DMS53 treated with DMSO at 0.1 percent for 48 hours (cell line): ENCODE measurements around the gene FRRS1.

ENCODE experiments used
- DNase-seq: peaks from one replicate; lab custom pipeline; 2025; ENCODE audit not compliant: unreplicated experiment; lab: John Stamatoyannopoulos, UW

FRRS1 gene

DNA sequence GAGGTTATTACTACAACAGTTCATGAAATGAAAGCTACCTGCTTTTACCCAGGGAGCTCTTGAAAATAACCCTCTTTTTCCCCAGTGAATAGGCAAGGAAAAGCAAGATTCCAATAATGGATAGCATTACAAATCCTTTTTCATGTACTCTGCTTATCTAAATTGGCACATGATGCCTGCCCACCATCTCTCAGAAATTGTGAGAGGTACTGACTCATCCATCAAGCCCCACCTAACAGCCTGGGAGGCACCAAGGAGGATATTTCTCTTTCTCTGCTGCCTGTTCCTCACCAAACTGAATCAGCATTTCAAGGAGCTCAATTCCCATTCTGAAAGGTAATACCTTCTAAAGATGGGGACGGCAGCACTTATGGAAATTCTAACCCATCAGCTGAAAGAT is 86.2 kb downstream of the FRRS1 start:
- DNase-seq: no peak

DNA sequence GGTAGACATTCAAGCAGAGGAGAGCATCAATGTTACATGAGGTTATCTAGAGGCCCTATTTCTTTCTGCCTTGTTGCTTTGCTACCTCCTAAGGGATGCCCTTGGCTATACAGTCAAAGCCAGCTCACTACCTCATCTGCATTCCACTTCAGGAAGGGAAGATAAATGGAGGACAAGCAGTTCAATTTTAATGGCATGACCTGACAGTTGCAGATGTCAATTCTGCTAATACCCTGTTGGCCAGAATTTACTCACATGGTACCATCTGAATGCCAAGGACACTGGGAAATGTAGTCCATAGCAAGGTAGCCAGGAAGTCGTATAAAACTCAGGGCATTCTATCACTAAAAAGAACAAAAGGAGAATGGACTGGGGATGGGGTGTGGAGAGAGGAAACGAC is 89.0 kb downstream of the FRRS1 start:
- DNase-seq: no peak

DNA sequence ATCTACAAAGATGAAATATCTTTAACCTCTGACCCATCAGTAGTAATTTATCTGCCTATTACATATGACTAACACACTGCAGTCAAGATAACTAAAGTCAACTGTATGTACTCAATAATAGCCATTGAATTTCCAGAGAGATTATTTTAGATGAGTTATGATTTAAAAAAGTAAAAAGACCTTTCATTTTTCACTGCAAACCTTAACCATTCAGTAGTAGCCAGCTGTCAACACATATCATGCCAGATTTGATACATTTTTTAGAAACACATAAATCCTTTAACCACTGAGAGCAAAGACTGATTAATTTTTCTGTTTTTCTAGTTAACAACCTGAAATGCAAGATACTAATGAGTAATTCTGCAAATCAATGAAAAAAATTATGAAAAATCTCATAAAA is 89.6 kb downstream of the FRRS1 start:
- DNase-seq: no peak

DNA sequence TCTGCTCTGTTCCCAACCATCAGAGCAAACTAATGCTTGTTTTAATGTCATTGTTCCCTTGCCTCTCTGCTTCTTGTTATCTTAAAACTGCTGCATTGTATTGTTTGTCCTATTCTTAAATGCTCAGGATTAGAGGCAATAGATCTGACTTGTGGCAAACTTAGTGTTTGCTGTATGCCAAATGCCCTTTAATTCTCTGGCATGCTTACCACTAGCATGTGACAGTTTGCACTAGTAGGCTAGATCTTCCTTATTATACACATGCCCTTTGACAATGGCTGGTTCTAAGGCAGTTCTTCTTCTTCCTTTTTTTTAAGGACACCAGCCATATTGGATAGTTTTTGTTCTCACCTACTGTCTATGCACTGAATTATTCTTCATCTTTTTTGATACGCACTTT is 90.4 kb downstream of the FRRS1 start:
- DNase-seq: no peak

DNA sequence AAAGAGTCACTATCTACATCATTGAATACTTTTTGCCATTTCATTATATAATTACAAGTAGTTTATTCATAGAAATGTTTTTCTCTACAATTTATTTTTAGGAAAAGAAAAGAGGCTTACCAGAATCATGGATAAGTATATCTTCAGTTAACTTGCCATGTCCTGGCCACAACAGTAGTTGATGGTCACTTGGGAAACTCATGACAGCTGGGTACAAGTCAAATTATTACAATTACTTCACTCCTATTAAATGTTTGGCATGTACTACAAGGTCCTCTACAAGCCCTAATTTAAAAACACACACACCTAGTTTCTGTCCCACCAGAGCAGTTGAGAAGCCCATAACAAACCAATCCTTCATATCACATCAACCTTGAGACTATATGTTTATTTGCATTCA is 91.1 kb downstream of the FRRS1 start:
- DNase-seq: no peak

DNA sequence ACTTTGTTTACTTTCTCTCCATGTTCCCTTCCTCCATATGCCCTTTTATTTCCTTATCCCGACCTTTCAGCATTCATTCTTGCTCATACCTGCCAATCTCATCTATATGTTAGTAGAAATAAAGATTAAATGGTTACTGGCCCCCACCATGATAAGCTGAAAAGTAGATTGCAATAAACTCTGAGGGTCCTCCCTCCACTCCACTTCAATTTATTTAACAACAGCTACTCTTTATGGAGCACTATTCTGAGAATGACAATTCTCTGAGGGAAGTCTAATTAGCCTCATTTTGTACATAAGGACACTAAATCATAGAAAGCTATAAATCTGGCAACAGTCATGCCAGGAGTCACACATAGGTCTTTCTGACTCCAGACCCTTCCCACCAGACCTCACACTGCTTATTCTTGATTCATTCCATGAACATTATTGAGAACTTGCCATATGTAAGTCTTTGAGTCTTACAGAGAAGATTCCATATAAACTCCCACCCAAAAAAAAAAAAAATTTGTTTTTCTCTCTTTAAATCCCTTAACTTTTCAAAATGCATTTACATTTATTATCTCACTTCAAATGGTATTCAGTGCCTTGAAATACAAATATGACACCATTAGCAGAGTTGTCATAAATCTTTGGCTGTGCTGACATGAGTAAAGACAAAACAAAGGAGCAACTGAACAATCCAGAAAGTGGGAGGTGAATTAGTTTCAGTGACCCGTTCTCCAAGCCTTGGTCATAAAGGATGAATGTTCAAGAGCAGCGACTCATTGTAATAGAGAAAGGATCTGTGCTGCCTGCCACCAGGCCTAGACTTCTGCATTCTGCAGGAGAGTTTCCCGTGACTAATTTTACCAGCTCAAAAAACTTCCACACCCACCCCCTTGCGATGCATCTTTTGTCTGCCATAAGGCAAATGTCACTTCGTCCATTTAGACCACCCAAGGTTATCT is 92.0 kb downstream of the FRRS1 start:
- peak; percentile 43 for DNase-seq

DNA sequence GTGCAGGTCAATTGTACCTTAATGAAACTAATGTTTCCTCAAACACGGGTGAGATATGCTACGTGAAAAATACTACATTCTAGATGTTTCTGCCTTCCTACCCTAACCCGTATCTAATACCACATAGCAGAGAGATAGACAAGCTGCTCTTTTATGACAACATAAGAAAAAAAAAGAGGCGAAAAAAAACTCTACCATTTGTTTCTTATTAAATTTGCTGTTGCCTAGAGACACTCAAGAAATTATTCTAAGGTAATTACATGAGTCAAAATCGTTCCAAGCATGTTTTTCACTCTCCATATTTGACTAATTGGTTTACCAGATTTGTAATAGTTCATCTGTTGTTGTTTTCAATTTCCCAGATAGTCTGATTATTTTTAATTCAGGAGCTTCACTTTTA is 93.1 kb downstream of the FRRS1 start:
- no peak for DNase-seq

DNA sequence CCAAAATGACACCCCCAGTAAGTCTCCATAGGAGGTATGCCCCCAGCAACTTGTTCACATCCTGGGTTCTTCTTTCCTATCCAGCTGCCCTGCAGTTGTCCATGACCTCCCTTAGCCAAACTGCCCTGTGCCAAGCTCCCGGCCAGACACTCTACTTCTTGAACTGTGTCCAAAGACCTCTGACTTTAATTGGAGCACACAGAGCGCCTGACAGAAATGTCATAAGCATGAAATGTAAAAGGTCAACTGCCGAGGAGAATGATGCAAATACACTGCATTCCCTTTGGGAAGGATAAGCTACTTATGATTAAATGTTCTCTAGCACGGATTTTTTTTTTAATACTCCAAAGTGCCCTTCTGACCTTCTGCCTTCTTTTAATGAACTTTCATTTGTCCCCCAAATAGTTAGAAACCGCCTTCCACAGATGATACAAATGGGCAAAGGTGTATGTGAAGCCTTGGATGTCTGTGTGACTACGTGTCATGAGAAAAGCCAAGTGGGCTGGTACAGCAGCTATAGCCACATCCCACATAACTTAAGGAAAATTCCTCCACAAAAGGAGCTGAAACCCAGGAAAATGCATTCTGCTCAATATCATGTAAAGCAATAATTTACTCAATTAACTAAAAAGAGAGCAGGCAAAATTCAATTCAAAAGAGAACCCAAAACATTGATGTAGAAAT is 93.8 kb downstream of the FRRS1 start:
- DNase-seq: no peak

DNA sequence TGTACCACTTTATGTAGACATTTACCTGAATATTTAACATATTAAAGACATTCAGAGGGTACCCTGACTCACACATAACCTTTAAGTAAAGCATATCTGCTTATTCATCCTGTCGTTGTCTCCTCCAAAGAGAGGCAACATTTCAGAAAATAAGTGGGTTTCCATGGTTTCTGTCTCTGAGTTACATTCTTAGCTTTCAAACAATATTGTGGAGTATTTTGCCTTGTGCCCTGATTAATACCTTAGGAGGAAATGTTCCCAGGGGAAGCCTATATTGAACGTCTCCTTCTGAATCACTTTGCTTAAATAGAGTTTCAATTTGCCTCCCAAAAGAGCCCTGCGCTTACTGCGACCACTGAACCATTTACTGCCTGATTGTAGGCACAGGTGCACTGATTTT is 94.4 kb downstream of the FRRS1 start:
- no peak for DNase-seq

DNA sequence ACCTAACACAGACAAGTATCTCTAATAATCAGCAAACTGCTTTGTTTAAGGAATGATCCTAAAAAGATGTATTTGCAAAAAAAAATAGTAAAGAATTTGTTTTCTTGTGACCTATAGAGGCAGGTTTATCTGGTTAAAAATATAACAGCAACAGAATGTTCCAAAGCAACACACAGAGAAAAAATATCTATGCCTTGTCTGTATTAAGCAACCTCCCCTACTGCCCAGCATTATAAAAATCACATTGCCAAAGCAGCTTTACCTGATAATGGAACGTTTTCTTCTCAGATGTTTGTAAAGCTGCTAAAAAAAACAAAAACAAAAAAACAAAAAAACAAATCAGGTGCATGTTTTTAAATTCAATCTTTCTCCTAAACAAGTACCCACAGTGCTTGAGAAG is 95.9 kb downstream of the FRRS1 start:
- no peak for DNase-seq

DNA sequence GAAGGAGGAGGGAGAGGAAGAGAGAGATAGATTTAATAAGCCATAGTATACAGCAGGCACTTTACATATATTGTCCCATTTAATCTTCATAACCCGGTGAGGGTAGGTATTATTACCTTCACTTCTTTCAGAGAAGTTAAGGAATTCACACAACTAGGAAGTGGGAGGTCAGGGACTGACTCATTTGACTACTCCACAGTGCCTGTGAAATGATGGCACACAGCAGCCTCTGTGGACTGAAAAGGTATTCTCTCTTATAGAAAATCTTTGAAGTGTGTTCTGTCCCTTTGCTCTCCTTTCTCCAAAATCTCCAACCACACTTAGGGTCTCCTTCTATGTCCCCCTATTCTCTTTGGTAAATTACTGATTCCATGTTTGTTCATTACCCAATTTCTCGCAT is 96.6 kb downstream of the FRRS1 start:
- DNase-seq: no peak

DNA sequence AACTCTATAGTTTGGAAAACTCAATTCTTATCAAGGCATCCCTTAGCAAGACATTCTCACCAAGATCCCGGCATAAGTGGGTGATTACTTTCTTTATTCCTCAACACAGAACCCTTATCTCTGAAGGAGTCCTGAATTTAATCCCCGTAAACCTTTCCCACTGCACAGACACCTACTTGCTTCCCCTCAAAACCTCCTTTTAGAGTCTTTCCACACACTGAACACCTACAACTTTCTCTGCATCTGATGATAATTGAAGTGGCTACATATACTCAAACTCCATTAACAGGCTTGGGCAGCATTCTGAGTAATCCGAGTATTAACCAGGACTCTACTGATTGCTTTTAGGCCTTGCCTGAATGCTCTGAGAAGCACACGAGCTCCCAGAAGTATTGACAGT is 97.1 kb downstream of the FRRS1 start:
- DNase-seq: no peak

DNA sequence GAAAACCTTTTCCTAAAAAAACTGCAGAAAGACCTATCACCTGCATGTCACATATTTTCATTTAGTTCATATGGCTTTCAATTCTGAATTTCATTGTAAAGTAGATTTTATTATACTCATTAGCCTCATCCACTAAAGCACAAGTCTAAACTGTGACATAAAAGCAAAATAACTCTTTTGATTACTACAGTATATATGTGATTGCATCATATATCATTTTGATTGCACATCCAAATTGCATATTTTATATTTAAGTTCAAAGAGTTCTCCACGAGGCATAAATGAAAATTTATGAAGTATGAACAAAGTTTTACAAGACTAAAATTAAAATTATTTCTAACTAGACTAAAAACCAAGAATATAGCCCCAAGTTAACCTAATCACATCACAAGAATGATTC is 101.2 kb downstream of the FRRS1 start:
- no peak for DNase-seq

DNA sequence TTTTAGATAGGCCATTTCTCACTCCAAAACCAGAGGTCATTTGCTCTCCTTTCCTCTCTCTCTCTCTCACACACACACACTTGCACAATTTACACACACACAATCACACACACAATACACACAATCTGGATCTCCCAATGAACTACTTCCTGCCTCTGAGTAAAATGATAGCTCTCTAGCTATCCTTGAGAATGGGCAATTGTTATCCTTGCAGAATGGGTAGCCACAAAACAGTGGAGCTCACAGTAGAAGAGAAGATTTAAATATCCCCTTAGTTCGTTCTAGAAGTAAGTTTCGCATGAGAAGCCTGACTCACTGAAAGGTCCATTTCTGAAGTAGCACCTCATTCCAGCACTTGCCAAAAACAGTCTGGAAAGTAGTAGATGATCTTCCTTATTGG is 102.9 kb downstream of the FRRS1 start:
- no peak for DNase-seq

DNA sequence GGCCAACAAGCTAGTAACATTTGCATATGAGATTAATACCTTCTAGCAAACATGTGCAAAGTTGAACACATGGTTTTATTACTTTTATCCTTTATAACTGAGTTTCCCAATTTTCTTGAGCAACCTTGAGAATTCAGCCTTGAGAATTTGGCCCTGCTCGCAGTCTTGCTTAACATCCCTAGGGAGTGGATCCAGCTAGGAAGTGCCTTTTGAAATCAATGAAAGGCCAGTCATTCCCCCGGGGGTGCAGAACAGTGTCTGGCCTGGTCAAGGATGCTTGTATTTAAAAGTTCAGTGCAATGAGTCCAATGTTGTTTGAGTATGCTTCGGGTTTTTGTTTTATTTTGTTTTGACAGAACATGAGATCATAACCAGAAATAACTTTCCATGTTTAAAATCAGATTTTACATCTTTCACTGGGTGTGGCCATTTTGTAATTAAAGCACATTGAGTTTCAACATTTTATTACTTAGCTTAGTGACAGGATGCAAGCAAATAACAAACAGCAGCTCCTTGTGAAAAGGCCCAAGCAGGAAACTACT is 103.8 kb downstream of the FRRS1 start:
- no peak for DNase-seq

DNA sequence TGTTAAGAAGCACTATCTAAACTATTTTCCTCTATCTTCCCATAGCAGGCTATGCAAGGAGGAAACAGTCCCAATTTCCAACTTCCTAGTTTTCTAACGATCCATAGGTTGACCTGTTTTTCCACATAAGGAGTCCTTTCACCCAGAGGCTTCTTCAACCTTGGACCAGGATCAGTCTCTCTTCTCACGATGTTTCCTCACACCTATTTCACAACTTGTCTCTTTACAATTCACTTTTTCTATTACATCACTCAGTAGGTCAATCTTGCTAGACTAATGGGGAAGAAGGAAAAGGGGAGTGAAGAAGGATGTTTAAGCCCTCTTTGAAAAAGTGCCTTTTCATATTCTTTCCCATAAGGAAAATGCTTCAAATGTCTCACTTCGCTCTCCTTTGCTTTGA is 104.7 kb downstream of the FRRS1 start:
- no peak for DNase-seq

DNA sequence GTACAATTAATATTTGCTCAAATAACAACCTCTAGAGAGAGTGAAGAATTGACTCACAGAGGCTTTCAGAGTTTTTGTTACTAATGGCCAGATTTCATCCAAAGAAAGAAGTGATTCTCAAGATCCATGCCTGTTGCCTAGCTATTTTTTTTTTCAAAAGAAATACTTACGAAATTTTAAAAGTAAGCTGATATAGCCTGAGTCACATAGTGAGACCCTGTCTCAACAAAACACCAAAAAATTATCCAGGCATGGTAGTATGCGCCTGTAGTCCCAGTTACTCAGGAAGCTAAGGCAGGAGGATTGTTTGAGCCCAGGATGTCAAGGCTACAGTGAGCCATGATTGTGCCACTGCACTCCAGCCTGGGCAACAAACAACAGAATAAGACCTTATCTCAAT is 105.9 kb downstream of the FRRS1 start:
- no peak for DNase-seq

DNA sequence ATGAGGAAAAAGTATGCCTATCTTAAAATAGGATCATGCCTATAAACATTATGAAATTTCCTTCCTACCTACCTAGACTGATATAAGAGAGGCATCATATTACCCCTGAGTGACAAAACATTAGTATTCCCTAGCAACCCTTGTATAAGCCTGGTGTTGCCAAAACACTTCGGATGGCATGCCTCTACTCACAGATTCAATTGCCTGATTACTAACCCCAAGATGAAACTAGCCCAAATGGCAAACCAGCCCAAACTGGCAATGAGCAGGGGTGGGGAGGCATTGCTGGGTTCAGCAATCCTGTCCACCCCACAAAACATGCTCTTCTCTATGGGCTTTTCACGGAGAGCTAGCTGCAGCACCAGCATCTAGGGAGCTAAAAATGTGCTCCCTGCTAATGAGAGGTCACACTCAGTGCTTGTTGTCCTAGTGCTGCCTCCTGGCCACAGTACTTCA is 106.7 kb downstream of the FRRS1 start:
- DNase-seq: no peak
